ENCODE results near the gene COL5A1.

- TF ChIP-seq CTCF (IDR thresholded peaks at IDR 0.05; ENCODE audit: low read length) (no peak), EZH2 (IDR thresholded peaks at IDR 0.05; ENCODE audit: borderline replicate concordance, low read length) (no peak)
These were observed 242.9 kb downstream of the COL5A1 start for GRCh38 chr9:134884492-134884891.

Data from OCI-LY1 (cell line).